ENCODE data around the gene ME3.

DNA sequence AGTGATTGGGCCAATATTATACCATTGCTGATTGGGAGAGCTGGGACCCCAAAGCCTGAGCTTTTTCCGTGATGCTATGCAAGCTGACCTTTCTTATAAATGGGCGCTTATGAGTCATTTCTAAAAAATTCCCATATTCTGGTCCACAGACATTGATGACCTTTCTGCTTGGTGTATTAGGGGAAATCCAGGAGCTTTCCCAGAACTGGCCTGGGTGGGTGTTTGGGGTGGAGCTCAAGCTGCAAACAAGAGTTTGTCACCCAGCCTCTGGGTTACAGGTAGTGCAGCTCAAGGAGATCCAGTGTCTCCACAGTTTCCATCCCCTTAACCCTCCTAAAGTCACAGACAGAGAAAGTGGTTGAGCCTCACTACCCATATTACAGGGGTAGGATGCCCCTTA, 230.0 kb downstream of the ME3 start:
- TF ChIP-seq POLR2AphosphoS5 (IDR thresholded peaks at IDR 0.05; ENCODE audit: low read depth, low read length) (no peak), SIN3A (IDR thresholded peaks at IDR 0.05; ENCODE audit: borderline replicate concordance, insufficient read depth, low read length) (no peak)
- TF ChIP-seq, protein P1, sequence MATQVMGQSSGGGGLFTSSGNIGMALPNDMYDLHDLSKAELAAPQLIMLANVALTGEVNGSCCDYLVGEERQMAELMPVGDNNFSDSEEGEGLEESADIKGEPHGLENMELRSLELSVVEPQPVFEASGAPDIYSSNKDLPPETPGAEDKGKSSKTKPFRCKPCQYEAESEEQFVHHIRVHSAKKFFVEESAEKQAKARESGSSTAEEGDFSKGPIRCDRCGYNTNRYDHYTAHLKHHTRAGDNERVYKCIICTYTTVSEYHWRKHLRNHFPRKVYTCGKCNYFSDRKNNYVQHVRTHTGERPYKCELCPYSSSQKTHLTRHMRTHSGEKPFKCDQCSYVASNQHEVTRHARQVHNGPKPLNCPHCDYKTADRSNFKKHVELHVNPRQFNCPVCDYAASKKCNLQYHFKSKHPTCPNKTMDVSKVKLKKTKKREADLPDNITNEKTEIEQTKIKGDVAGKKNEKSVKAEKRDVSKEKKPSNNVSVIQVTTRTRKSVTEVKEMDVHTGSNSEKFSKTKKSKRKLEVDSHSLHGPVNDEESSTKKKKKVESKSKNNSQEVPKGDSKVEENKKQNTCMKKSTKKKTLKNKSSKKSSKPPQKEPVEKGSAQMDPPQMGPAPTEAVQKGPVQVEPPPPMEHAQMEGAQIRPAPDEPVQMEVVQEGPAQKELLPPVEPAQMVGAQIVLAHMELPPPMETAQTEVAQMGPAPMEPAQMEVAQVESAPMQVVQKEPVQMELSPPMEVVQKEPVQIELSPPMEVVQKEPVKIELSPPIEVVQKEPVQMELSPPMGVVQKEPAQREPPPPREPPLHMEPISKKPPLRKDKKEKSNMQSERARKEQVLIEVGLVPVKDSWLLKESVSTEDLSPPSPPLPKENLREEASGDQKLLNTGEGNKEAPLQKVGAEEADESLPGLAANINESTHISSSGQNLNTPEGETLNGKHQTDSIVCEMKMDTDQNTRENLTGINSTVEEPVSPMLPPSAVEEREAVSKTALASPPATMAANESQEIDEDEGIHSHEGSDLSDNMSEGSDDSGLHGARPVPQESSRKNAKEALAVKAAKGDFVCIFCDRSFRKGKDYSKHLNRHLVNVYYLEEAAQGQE (IDR thresholded peaks at IDR 0.05; ENCODE audit: insufficient read depth in 1 of 2, low read depth in 2 of 2, low read length in 2 of 2): no peak

All from PFSK-1 (cell line).